Stimulated activated CD8-positive, alpha-beta memory T cell treated with anti-CD3 and anti-CD28 coated beads, Interleukin-15, amount 100 ng/mL, for 4 hours (primary cell): ENCODE measurements around the gene BBS10.
"Not testable (repeated sequence)": the region's sequence is repeated elsewhere in the genome, so short reads cannot be mapped to it uniquely, and the experiment has no call there.

Experiments used
- DNase-seq, 2 donors: peaks; one replicate each; pipeline ENCODE4 v3.0.0-alpha.2; 2020; ENCODE audit warnings: low read depth in 2 of 2

BBS10 gene

DNA sequence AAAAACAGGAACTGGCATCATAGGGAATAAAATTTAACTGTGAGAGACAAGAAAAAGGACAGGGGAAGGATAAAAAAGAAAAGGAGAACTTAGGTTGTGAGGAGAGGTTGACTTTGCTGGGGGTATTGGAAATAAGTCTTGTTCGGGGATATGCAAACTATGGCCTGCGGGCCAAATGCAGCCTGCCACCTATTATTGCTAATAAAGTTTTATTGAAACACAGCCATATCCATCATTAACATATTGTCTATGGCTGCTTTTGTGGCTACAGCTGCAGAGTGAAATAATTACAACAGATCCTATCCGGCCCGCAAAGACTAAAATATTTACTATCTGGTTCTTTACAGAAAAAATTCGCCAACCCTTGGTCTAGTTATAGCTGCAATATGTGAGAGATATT lies 18.6 kb downstream of the BBS10 start:
- no peak for DNase-seq

DNA sequence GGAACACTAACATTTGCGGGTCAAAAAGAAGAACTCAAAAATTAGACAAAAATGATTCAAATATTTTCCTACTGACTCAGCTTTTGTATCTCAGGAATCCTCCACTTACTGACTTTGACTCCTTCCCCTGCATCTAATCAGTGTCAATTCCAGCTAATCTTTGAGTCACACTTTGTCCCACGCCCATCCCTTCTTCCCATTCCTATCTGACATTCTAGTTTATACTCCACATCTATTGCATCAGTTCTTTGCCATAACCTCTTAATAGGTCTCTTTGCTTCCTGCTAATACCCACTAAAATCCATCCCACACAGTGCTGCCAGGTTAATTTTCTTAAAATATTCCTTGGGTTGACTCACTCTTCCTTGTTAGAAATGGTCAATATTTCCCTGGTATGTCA lies 19.1 kb downstream of the BBS10 start:
- no peak for DNase-seq

DNA sequence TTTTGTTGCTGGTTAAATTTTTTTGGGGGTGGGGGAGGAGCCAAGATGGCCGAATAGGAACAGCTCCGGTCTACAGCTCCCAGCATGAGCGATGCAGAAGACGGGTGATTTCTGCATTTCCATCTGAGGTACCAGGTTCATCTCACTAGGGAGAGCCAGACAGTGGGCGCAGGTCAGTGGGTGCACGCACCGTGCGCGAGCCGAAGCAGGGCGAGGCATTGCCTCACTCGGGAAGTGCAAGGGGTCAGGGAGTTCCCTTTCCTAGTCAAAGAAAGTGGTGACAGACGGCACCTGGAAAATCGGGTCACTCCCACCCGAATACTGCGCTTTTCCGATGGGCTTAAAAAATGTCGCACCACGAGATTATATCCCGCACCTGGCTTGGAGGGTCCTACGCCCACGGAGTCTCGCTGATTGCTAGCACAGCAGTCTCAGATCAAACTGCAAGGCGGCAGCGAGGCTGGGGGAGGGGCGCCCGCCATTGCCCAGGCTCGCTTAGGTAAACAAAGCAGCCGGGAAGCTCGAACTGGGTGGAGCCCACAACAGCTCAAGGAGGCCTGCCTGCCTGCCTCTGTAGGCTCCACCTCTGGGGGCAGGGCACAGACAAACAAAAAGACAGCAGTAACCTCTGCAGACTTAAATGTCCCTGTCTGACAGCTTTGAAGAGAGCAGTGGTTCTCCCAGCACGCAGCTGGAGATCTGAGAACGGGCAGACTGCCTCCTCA lies 28.5 kb downstream of the BBS10 start:
- DNase-seq: not testable (repeated sequence)

- no peak for DNase-seq
Observed at GRCh38 chr12:76318773-76319594, 29.2 kb downstream of the BBS10 start.

DNA sequence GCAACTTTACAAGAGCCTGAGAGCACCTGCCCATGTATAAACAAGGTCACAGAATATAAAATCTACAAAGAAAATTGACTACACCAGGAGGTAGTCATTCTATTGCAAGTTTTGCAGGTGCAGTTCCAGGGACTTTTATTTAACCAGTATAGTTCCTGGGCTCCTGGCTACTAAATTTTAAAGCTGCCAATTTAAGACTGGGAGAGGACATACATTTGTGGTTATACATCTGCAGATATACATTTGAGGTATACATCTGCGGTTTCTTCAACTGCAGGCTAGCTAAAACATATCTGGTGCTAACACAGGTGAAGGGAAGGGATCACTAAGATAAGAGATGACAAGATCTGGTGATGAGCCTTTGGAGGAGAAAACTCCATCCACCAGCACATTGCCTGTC lies 30.2 kb downstream of the BBS10 start:
- DNase-seq: no peak

DNA sequence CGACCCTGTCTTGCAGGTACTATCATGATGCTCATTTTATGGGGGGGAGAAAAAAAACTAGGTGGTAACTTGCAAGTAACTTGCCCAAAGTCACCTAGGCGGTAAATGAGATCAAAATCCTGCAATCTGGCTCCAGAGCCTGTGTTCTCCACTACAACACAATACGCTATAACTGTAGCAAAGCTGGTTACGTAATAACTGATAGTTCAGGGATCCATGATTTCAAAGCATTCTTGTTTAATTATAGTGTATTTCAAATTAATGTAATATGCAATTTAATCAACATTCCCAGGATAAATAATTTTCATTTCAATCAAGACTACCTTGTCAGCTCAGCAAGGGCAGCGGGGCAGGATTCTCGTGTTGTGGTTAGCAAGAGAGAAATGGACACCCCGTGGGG lies 31.7 kb downstream of the BBS10 start:
- DNase-seq: no peak

GRCh38 chr12:76313299-76313698 lies 34.9 kb downstream of the BBS10 start:
- no peak for DNase-seq

DNA sequence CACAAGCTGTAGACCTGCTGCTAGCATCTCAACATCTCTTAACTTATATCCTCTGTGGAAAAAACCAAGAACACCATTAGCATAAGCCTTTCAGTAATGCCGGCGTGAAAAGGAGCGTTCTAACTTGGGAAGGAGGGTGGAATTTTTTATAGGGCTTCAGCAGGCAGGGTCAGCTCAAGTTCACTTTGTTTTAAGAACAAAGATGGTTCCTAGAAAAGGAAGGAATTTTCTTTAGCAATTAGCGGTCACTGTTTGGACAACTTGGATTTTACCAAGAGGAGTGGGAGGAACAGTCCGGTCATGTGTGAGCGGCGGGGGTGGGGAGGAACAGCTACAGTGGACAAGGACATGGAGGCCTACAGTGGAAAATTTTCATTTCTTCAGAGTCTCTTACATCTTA lies 35.9 kb downstream of the BBS10 start:
- DNase-seq: no peak

GRCh38 chr12:76311796-76312195 lies 36.4 kb downstream of the BBS10 start:
- DNase-seq: no peak

DNA sequence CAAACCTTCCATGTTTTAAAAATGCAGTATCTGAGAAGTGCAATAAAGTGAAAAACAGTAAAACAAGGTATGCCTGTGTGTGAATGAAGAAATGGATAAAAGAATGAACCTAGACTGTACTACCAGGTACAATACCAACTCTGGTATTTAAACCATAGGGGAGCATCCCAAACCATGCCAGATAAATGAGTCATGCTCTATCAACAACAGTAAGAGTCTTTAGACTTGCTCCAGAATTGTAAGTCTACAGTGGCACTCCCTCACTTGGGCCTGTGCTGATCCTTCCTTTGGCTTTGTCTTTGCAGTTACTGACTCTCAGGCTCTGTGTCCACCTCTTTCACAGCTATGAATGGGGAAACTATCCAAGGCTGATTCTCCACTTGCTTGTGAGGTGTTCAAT lies 38.1 kb downstream of the BBS10 start:
- DNase-seq: no peak

DNA sequence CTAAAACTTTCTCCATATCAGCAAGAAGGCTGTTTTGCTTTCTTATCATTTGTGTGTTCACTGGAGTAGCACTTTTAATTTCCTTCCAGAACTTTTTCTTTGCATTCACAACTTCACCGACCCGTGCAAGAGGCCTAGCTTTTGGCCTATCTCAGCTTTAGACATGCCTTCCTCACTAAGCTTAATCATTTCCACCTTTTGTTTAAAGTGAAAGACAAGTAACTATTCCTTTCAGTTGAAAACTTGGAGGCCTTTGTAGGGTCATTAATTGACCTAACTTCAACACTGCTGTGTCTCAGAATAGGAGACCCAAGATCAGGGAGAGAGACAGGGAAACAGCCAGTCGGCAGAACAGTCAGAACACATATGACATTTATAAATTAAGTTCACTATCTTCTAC lies 39.3 kb downstream of the BBS10 start:
- no peak for DNase-seq

- no peak for DNase-seq
Observed at GRCh38 chr12:76307083-76307482, 41.1 kb downstream of the BBS10 start.

DNA sequence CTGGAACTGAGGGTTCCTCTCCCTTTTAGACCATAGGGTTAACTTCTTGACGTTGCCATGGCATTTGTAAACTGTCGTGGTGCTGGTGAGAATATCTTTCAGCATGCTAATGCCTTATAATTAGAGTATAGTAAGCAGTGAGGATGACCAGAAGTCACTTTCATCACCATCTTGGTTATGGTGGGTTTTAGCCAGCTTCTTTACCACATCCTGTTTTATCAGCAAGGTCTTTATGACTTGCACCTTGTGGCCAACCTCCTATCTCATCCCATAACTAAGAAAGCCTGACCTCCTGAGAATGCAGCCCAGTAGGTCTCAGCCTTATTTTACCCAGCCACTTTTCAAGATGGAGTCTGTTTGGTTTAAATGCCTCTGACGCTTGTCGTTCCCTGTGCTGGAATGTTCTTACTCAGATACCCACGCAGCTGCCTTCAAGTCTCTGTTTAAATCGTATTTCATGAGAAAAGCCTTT lies 44.2 kb downstream of the BBS10 start:
- DNase-seq: no peak

GRCh38 chr12:76303365-76303764 lies 44.9 kb downstream of the BBS10 start:
- no peak for DNase-seq

GRCh38 chr12:76300297-76300665 lies 47.9 kb downstream of the BBS10 start:
- DNase-seq: no peak

DNA sequence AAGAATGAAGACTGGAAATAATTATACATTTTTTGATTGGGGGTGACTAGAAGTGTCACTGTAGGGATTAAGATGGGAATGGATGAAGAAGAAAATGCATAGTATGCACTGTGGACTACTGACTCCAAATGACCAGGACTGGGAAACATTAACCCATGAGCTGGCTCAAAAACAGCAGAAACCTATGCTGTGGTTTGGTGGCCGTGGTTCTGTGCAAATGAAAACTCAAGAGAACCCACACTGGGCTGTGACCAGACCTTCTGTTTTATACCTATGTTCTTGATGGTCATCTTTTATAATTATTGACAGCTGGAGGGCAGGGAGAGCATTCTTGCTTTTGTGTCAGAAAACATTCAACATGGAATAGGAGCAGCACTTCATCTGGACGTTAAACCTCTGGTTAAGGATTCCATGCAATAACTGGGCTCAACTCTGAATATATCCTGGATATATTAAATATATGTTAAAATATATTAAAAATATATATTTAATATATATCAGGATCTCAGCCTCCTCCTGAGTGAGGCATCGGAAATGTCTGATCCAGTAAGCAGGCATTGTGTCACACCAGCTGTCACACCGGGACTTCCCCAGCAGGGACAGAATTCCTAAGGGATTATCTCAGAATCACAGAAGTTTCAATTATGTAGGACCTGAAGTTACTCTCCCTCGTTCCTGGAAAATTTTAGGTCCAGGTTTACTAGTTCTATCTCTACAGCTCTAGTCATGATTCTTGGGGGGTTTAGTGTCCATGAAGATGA lies 48.5 kb downstream of the BBS10 start:
- DNase-seq: no peak
